Liver (tissue), 9 donors: ENCODE results near the gene RELB. TPM values are rescaled to one million over a fixed set of nuclear protein-coding genes. Genes with fewer than 3 reads are reported as not detected.

Experiments
- DNase-seq: peaks from one replicate; pipeline ENCODE4 v3.0.0-alpha.2; 2017; ENCODE audit warnings: low spot score
- H3K27ac ChIP-seq, 2 donors: one replicate each; pipeline ENCODE4 v1.7.0; 2013; ENCODE audit warnings: inconsistent platforms in 2 of 2, low read length in 2 of 2, control low read depth in 1 of 2, low read depth in 1 of 2, mild to moderate bottlenecking in 1 of 2
- H3K27me3 ChIP-seq, 4 donors: one replicate each; pipeline versions ENCODE4 v1.6.1 to v1.7.0; 2013; ENCODE audit warnings: low read length in 3 of 4, inconsistent platforms in 1 of 4, mild to moderate bottlenecking in 1 of 4, moderate library complexity in 1 of 4; ENCODE audit not compliant: control insufficient read depth in 4 of 4, insufficient read depth in 4 of 4
- H3K36me3 ChIP-seq, 4 donors: one replicate each; pipeline versions ENCODE4 v1.6.1 to v1.7.0; 2013; ENCODE audit warnings: low read length in 3 of 4, mild to moderate bottlenecking in 3 of 4, low read depth in 1 of 4, moderate library complexity in 1 of 4; ENCODE audit not compliant: control insufficient read depth in 4 of 4, insufficient read depth in 3 of 4
- H3K4me1 ChIP-seq, 4 donors: one replicate each; pipeline versions ENCODE4 v1.6.1 to v1.7.0; 2013; ENCODE audit warnings: low read length in 3 of 4, mild to moderate bottlenecking in 3 of 4, moderate library complexity in 1 of 4; ENCODE audit not compliant: control insufficient read depth in 4 of 4, insufficient read depth in 4 of 4
- H3K4me3 ChIP-seq, 3 donors: one replicate each; pipeline versions ENCODE4 v1.6.1 to v1.7.0; 2013; ENCODE audit warnings: low read length in 3 of 3, control low read depth in 1 of 3, low read depth in 1 of 3, mild to moderate bottlenecking in 1 of 3
- H3K9ac ChIP-seq, 2 donors: one replicate each; pipeline ENCODE4 v1.7.0; 2013; ENCODE audit warnings: low read length in 2 of 2, mild to moderate bottlenecking in 2 of 2, moderate library complexity in 2 of 2, control low read depth in 1 of 2, low read depth in 1 of 2
- H3K9me3 ChIP-seq, 4 donors: one replicate each; pipeline versions ENCODE4 v1.6.1 to v1.7.0; 2013; ENCODE audit warnings: low read length in 3 of 4; ENCODE audit not compliant: control insufficient read depth in 4 of 4
- ATF3 ChIP-seq: IDR thresholded peaks from 2 replicates; pipeline ENCODE4 v1.6.1; 2016; ENCODE audit warnings: antibody characterized with exemption
- CTCF ChIP-seq: fragments of 150-350 bp; IDR thresholded peaks from 2 replicates; pipeline ENCODE4 v1.5.1; 2017; ENCODE audit warnings: improper control_type of control experiment, low read depth, low read length; ENCODE audit not compliant: missing input control
- EGR1 ChIP-seq, 2 donors: IDR thresholded peaks; 2 replicates each; pipeline ENCODE4 v1.6.1; 2016 to 2018; ENCODE audit warnings: antibody characterized with exemption in 2 of 2, low read depth in 2 of 2
- FOXA1 ChIP-seq: IDR thresholded peaks from 2 replicates; pipeline ENCODE4 v1.6.1; 2016; ENCODE audit warnings: antibody characterized with exemption
- FOXA2 ChIP-seq: IDR thresholded peaks from 2 replicates; pipeline ENCODE4 v1.6.1; 2016; ENCODE audit warnings: antibody characterized with exemption
- GABPA ChIP-seq, 2 donors: IDR thresholded peaks in 1 of 2; conservative IDR thresholded peaks in 1 of 2; 2 replicates each; pipeline ENCODE4 v1.6.1; 2016; ENCODE audit warnings: antibody characterized with exemption in 2 of 2, mild to moderate bottlenecking in 1 of 2, moderate library complexity in 1 of 2
- HNF4A ChIP-seq, 2 donors: conservative IDR thresholded peaks; 2 replicates each; pipeline ENCODE4 v1.6.1; 2016; ENCODE audit warnings: antibody characterized with exemption in 2 of 2, mild to moderate bottlenecking in 2 of 2
- HNF4G ChIP-seq: IDR thresholded peaks from 2 replicates; pipeline ENCODE4 v1.6.1; 2016; ENCODE audit warnings: antibody characterized with exemption
- JUND ChIP-seq, 2 donors: IDR thresholded peaks; 2 replicates each; pipeline ENCODE4 v1.6.1; 2016; ENCODE audit warnings: antibody characterized with exemption in 2 of 2
- MAX ChIP-seq: IDR thresholded peaks from 2 replicates; pipeline ENCODE4 v1.6.1; 2016; ENCODE audit warnings: antibody characterized with exemption
- NR2F2 ChIP-seq: IDR thresholded peaks from 2 replicates; pipeline ENCODE4 v1.6.1; 2016; ENCODE audit warnings: antibody characterized with exemption
- RAD21 ChIP-seq, 2 donors: IDR thresholded peaks; 2 replicates each; pipeline ENCODE4 v1.6.1; 2016; ENCODE audit warnings: antibody characterized with exemption in 2 of 2, mild to moderate bottlenecking in 2 of 2
- REST ChIP-seq: IDR thresholded peaks from 2 replicates; pipeline ENCODE4 v1.6.1; 2016; ENCODE audit warnings: antibody characterized with exemption, mild to moderate bottlenecking
- RXRA ChIP-seq, 2 donors: IDR thresholded peaks; 2 replicates each; pipeline ENCODE4 v1.6.1; 2017 to 2018; ENCODE audit warnings: antibody characterized with exemption in 2 of 2, mild to moderate bottlenecking in 1 of 2
- SP1 ChIP-seq: IDR thresholded peaks from 2 replicates; pipeline ENCODE4 v1.6.1; 2018; ENCODE audit warnings: antibody characterized with exemption, mild to moderate bottlenecking
- TAF1 ChIP-seq: conservative IDR thresholded peaks from 2 replicates; pipeline ENCODE4 v1.6.1; 2016; ENCODE audit warnings: antibody characterized with exemption, mild to moderate bottlenecking
- YY1 ChIP-seq: IDR thresholded peaks from 2 replicates; pipeline ENCODE4 v1.6.1; 2016; ENCODE audit warnings: antibody characterized with exemption, mild to moderate bottlenecking
- ZBTB33 ChIP-seq: IDR thresholded peaks from 2 replicates; pipeline ENCODE4 v1.6.1; 2016; ENCODE audit warnings: antibody characterized with exemption
- WGBS: extraction: QIAGEN DNeasy Blood & Tissue Kit; methylation state at CpG from one replicate; pipeline ENCODE4 v1.1.7; 2013; 5-methylcytosine and 5-hydroxymethylcytosine counted together
- polyA plus RNA-seq, 2 donors: library from polyadenylated mRNA; stranded (reverse) in 1 of 2; unstranded in 1 of 2; fragments of 200-250 nt in 1 of 2; fragments of >200 nt in 1 of 2; fragmentation: Nextera tagmentation in 1 of 2; extraction: Ambion mirVana in 1 of 2; gene quantifications; one replicate each; pipeline versions ENCODE4 v1.2.1 to v1.2.3, GENCODE V29; 2013 to 2015
- total RNA-seq, 2 donors: library from RNA; depleted of rRNA; stranded (reverse); fragments of >200 nt; gene quantifications; one replicate each; pipeline ENCODE4 v1.2.3, GENCODE V29; 2014
- donor health status: healthy.
- donor health status: healthy.
- donor health status: healthy.
- donor health status: healthy.
- donor health status: healthy.

Gene RELB
- total and polyA plus RNA-seq, 4 donors: 1.4 to 4.9 (median 2.6) TPM

GRCh38 chr19:45079911-45080370 is 78.7 kb downstream of the RELB start:
- WGBS: 12% methylated on average over 6 of the region's 6 CpGs
- no peaks in the 10 kb centered on the region for H3K9me3 ChIP-seq
- H3K27me3 ChIP-seq: no peaks in the 10 kb centered on the region
- H3K36me3 ChIP-seq: peaks cover 0 to 8% (median 6%) of the 10 kb centered on the region in 4 donors
- peak overlapping the region; percentile 78 to 94 (median 87) for H3K4me3 ChIP-seq
- H3K4me1 ChIP-seq: peaks cover 6 to 28% (median 19%) of the 10 kb centered on the region in 4 donors
- no peak for DNase-seq
- H3K9ac ChIP-seq: peak overlapping the region; percentile 81 to 85
- TF ChIP-seq RAD21 (IDR thresholded peaks at IDR 0.05) (no peak), JUND (IDR thresholded peaks at IDR 0.05) (no peak), TAF1 (no peak), FOXA1 (no peak), GABPA (IDR thresholded peaks at IDR 0.05 in 1 of 2, conservative IDR thresholded peaks at IDR 0.05 in 1 of 2) (no peak), NR2F2 (no peak), FOXA2 (no peak), EGR1 (IDR thresholded peaks at IDR 0.05; ENCODE audit: low read depth in 2 of 2) (no peak), ZBTB33 (no peak), ATF3 (no peak), HNF4G (no peak), CTCF (no peak), YY1 (no peak), RXRA (IDR thresholded peaks at IDR 0.05) (no peak), MAX (no peak), HNF4A (conservative IDR thresholded peaks at IDR 0.05) (no peak)
- no peak overlapping the region for H3K27ac ChIP-seq

GRCh38 chr19:45082170-45082569 is 80.9 kb downstream of the RELB start:
- Histone ChIP-seq H3K27me3 (no peaks in the 10 kb centered on the region), H3K27ac (no peak overlapping the region), H3K4me3 (no peak overlapping the region), H3K4me1 (peaks cover 4 to 20% (median 13%) of the 10 kb centered on the region in 4 donors), H3K9me3 (no peaks in the 10 kb centered on the region), H3K36me3 (peaks cover 0 to 10% (median 6%) of the 10 kb centered on the region in 4 donors), H3K9ac (no peak overlapping the region)
- WGBS: 95% methylated on average over 5 of the region's 5 CpGs
- TF ChIP-seq HNF4G: no peak
- no peak for TF ChIP-seq MAX
- no peak for TF ChIP-seq EGR1 (IDR thresholded peaks at IDR 0.05; ENCODE audit: low read depth in 2 of 2)
- no peak for TF ChIP-seq RXRA (IDR thresholded peaks at IDR 0.05)
- no peak for TF ChIP-seq ZBTB33
- no peak for TF ChIP-seq HNF4A (conservative IDR thresholded peaks at IDR 0.05)
- no peak for TF ChIP-seq RAD21 (IDR thresholded peaks at IDR 0.05)
- no peak for TF ChIP-seq ATF3
- no peak for TF ChIP-seq CTCF
- no peak for TF ChIP-seq REST
- TF ChIP-seq FOXA1: no peak
- TF ChIP-seq TAF1: no peak
- TF ChIP-seq FOXA2: no peak
- TF ChIP-seq JUND (IDR thresholded peaks at IDR 0.05): no peak
- no peak for TF ChIP-seq SP1
- TF ChIP-seq YY1: no peak
- no peak for DNase-seq
